ENCODE results near the gene GPR62.

GPR62 gene

DNA sequence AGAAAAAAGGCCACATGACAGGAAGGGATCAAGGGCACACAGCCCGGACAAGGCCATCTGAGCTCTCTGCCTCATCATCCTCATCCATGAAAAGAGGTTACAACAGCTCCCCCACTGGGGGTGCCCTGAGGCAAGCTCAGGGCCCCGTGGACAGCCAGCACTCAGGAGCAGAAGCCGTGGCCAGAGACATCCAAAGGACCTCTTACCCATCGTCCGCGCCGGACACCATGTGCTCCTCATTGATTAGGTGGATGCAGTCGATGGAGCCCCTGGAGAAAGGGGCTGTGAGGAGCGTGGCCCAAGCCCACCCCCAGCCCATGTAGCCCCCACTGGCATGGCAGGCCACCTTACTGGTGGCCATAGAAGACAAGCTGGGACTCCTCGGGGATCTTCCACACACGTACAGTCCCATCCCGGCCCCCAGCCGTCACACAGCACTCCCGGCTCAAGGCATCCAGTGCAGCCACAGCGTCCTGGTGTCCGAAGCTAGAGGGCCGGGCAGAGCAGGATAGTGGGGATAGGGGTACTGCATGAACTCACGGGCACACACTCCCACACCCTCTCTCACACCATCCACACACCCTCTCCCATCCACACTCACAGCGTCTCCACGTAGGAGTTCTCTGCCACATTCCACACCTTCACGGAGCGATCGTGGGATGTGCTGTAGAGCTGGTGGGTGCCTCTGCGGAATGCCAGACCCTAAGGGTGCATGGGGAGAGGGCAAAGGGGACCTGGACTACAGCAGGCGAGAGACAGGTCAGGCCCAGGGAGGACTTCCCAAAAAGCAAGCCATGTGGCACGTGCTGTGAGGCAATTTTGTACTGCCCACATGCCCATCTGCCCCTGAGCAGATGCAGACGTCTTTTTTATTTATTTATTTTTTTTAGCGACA, 19.9 kb upstream of the GPR62 start:
- TF ChIP-seq, protein P1, sequence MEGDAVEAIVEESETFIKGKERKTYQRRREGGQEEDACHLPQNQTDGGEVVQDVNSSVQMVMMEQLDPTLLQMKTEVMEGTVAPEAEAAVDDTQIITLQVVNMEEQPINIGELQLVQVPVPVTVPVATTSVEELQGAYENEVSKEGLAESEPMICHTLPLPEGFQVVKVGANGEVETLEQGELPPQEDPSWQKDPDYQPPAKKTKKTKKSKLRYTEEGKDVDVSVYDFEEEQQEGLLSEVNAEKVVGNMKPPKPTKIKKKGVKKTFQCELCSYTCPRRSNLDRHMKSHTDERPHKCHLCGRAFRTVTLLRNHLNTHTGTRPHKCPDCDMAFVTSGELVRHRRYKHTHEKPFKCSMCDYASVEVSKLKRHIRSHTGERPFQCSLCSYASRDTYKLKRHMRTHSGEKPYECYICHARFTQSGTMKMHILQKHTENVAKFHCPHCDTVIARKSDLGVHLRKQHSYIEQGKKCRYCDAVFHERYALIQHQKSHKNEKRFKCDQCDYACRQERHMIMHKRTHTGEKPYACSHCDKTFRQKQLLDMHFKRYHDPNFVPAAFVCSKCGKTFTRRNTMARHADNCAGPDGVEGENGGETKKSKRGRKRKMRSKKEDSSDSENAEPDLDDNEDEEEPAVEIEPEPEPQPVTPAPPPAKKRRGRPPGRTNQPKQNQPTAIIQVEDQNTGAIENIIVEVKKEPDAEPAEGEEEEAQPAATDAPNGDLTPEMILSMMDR (IDR thresholded peaks at IDR 0.05; ENCODE audit: control insufficient read depth, insufficient read depth, low read depth, low read length, missing control alignments) = no peak
- no peak for DNase-seq (ENCODE audit: low read depth)
- H3K4me3 ChIP-seq (ENCODE audit: control insufficient read depth, low read depth, low read length) = no peak overlapping the region

DNA sequence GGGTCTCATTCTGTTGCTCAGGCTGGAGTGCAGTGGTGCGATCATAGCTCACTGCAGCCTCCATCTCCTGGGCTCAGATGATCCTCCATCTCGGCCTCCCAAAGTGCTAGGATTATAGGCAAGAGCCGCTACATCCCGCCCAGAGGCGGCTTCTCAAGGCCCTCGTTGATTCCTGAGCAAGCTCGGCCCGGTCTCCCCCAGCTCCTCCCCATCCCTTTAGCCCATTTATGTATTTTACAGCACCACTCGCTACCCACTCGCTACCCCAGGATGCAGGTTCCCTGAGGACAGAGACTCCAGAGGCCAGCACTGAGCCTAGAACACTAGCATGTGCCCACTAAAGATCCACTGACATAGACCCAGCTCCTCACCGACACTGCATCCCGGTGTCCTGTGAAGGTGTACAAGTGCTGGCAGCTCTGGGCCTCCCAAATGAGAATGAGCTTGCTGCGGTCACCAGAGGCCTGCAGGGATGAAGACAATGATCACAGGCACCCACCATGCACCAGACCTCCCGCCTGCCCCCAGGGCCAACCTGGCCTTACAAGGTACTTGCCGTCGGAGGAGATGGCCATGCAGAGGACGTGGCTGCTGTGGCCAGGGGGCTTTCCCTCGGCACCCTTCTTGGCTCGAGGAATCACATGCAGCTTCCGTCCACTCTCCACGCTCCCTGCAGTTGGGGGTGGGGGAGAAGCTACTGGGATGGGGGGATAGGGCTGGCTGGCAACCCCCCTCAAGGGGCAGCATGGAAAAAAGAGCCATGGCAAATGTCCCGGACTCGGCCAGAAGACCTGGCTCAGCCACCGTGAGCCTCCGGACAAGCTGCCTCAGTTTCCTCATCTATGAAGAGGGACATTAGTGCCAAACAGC, 19.1 kb upstream of the GPR62 start:
- TF ChIP-seq, protein P1 (IDR thresholded peaks at IDR 0.05; ENCODE audit: control insufficient read depth, insufficient read depth, low read depth, low read length, missing control alignments) = no peak
- no peak overlapping the region for H3K4me3 ChIP-seq (ENCODE audit: control insufficient read depth, low read depth, low read length)
- DNase-seq (ENCODE audit: low read depth) = no peak

DNA sequence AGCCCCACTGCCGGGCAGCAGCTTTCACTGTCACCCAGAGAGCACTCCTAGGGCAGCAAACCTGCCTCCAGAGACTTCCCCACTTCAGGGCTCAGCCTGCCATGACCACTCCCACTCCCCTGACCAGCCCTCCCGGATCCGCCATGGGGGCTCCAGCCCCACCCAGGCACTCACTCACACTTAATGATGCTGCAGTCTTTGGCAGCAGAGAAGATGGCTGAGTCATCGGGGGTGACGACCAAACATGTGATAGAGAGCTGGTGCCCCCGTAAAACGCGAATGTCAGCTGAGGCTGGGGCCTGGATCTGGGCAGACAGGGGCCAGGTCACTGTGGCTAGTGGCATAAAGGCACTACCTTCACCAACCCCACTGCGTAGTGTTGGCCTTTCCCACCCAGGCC, 18.2 kb upstream of the GPR62 start:
- TF ChIP-seq, protein P1 (IDR thresholded peaks at IDR 0.05; ENCODE audit: control insufficient read depth, insufficient read depth, low read depth, low read length, missing control alignments) = no peak
- no peak overlapping the region for H3K4me3 ChIP-seq (ENCODE audit: control insufficient read depth, low read depth, low read length)
- DNase-seq (ENCODE audit: low read depth) = no peak

DNA sequence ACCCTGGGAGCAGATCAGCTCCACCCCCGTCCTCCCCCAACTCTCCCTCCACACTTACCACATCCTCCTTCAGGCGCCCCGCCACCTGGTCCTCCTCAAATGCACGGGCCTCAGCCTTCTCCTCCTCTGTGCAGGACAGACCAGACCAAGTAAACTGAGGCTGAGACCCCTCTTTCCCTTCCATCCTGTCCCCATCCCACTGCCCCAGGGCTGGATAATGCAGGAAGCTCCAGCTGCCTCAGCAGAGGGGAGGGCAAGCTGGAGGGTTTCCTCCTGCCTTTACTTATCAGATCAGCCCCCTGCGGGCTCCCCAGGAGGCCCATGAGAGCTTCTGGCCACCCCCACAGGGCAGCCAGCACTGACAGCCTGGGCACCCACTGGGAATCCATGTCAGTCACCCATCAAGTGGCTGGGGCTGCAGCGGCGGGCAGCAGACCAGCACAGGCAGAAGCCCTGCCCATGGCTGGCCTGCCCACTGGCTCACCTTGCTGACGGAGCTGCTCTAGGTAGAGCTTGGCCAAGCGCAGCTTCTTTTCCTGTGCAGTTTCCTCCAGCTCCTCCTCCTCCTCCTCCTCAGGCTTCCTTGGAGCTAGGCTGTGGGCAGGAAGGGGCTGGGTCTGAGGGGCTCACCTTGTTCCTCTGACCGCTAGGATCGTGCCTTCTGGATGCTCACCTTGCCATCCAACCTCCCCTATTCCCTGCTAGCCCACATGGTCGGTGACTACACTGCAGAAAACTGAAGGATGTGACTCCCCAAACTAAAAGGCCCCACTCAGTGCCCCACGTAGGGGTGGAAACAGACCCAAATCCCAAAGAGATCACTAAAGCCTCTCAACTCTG, 17.4 kb upstream of the GPR62 start:
- DNase-seq (ENCODE audit: low read depth) = no peak
- TF ChIP-seq, protein P1 (IDR thresholded peaks at IDR 0.05; ENCODE audit: control insufficient read depth, insufficient read depth, low read depth, low read length, missing control alignments) = no peak
- H3K4me3 ChIP-seq (ENCODE audit: control insufficient read depth, low read depth, low read length) = no peak overlapping the region

DNA sequence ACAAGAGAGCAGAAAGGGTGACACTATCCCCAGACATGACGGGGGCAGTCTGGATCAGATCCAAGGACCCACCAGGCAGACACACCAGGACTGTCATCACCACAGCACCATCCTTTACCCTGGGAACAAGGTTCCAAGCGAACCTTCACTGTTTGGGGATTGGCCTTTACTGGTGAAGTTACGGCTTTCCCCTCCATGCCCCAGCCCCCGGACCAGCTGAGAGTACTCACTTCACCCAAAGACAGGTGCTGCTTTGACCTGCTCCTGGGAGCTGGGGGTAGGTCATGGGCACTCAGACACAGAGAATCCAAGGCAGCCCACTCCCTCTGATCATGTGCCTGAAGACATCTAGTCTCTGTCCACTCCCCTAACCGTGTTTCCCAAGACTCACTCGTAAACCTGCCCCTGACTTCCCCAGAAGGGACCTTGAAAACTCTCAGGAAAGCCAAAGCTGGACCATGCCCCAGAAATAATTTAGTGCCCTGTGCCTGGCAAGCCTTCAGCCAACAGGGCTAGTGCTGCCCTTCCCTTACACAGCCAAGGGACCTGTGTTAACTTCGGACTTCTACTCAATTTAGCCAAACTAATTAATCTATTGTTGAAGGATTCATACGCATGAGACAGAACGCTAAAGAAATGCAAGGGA, 16.3 kb upstream of the GPR62 start:
- no peak overlapping the region for H3K4me3 ChIP-seq (ENCODE audit: control insufficient read depth, low read depth, low read length)
- no peak for DNase-seq (ENCODE audit: low read depth)
- TF ChIP-seq, protein P1 (IDR thresholded peaks at IDR 0.05; ENCODE audit: control insufficient read depth, insufficient read depth, low read depth, low read length, missing control alignments) = no peak

Measured in AG09309 (cell line).